Naive thymus-derived CD4-positive, alpha-beta T cell (primary cell): Measurements from ENCODE around the gene IRF8. TPM values are rescaled to one million over a fixed set of nuclear protein-coding genes. Genes with fewer than 3 reads are reported as not detected.

Source experiments
- ATAC-seq: fragments of 150-1000 bp; cut with Tn5 transposase; 2 replicates; pipeline ENCODE4 v1.10.0; 2021; ENCODE audit warnings: mild to moderate bottlenecking, moderate library complexity
- CTCF ChIA-PET: fragments of 350-600 bp; sonication (Branson Sonifier 250); formaldehyde crosslinking; loops from one replicate; lab custom pipeline; 2021; ENCODE audit warnings: antibody characterized with exemption; lab: Charles Lee
- POLR2A ChIA-PET: fragments of 350-600 bp; sonication (Branson Sonifier 250); formaldehyde crosslinking; loops from one replicate; lab custom pipeline; 2021; ENCODE audit warnings: antibody characterized with exemption, inconsistent platforms; lab: Charles Lee
- DNase-seq, 9 donors: peaks; one replicate each; pipeline versions ENCODE4 v3.0.0 to v3.0.0-alpha.2; 2020 to 2022; ENCODE audit warnings: mixed read lengths in 1 of 9
- H3K27ac ChIP-seq: one replicate; pipeline ENCODE4 v1.7.0; 2013; ENCODE audit warnings: mild to moderate bottlenecking, low read depth, low read length, moderate library complexity
- H3K27me3 ChIP-seq, 2 donors: one replicate each; pipeline ENCODE4 v1.7.0; 2013; ENCODE audit warnings: low read length in 2 of 2, mild to moderate bottlenecking in 2 of 2, moderate library complexity in 2 of 2; ENCODE audit not compliant: control insufficient read depth in 2 of 2, insufficient read depth in 2 of 2
- H3K36me3 ChIP-seq, 3 experiments: 1 replicate in 2 of 3; 2 replicates in 1 of 3; pipeline ENCODE4 v1.7.0; 2013; ENCODE audit warnings: low read length in 3 of 3, mild to moderate bottlenecking in 3 of 3, moderate library complexity in 1 of 3; ENCODE audit not compliant: insufficient read depth in 3 of 3, control insufficient read depth in 2 of 3
- H3K4me1 ChIP-seq, 2 donors: one replicate each; pipeline ENCODE4 v1.7.0; 2013; ENCODE audit warnings: low read length in 2 of 2, mild to moderate bottlenecking in 2 of 2, moderate library complexity in 1 of 2; ENCODE audit not compliant: control insufficient read depth in 2 of 2, insufficient read depth in 2 of 2
- H3K4me3 ChIP-seq: 2 replicates; pipeline ENCODE4 v1.7.0; 2013; ENCODE audit warnings: mild to moderate bottlenecking, low read length
- H3K9me3 ChIP-seq, 3 experiments: 1 replicate in 2 of 3; 2 replicates in 1 of 3; pipeline ENCODE4 v1.7.0; 2013; ENCODE audit warnings: low read length in 3 of 3; ENCODE audit not compliant: control insufficient read depth in 2 of 3
- H3K27ac Mint-ChIP-seq, 9 donors: one replicate each; pipeline ENCODE4 v1.8.0; 2020 to 2022; ENCODE audit warnings: mixed read lengths in 9 of 9, mild to moderate bottlenecking in 8 of 9, moderate library complexity in 5 of 9, inconsistent platforms in 2 of 9
- H3K27me3 Mint-ChIP-seq, 5 donors: one replicate each; pipeline ENCODE4 v1.8.0; 2021 to 2022; ENCODE audit warnings: mixed read lengths in 5 of 5, mild to moderate bottlenecking in 1 of 5
- H3K36me3 Mint-ChIP-seq, 5 donors: one replicate each; pipeline ENCODE4 v1.8.0; 2020 to 2022; ENCODE audit warnings: mixed read lengths in 5 of 5, mild to moderate bottlenecking in 3 of 5, inconsistent platforms in 1 of 5
- H3K4me1 Mint-ChIP-seq, 7 donors: one replicate each; pipeline ENCODE4 v1.8.0; 2020 to 2022; ENCODE audit warnings: mixed read lengths in 7 of 7, mild to moderate bottlenecking in 3 of 7, inconsistent platforms in 1 of 7
- H3K4me3 Mint-ChIP-seq, 10 donors: one replicate each; pipeline ENCODE4 v1.8.0; 2020 to 2022; ENCODE audit warnings: mild to moderate bottlenecking in 10 of 10, mixed read lengths in 10 of 10, moderate library complexity in 6 of 10, inconsistent platforms in 2 of 10
- H3K9me3 Mint-ChIP-seq, 11 donors: one replicate each; pipeline ENCODE4 v1.8.0; 2020 to 2022; ENCODE audit warnings: mixed read lengths in 11 of 11, mild to moderate bottlenecking in 4 of 11, inconsistent platforms in 1 of 11, moderate library complexity in 1 of 11
- intact Hi-C, 2 donors: fragments of 100-400 bp; cut with micrococcal nuclease; formaldehyde crosslinking; loops; one replicate each; pipeline ENCODE4 v1.15.1; 2023
- polyA plus RNA-seq, 2 donors: library from polyadenylated mRNA; unstranded; fragments of 300-500 nt; fragmentation: Illumina TruSeq; gene quantifications; one replicate each; pipeline ENCODE4 v1.2.3, GENCODE V29; 2021
- total RNA-seq, 6 experiments: library from RNA in 5 of 6; stranded (reverse) in 5 of 6; gene quantifications; 1 replicate in 5 of 6; 2 replicates in 1 of 6; pipeline ENCODE4 v1.2.3 and lab custom pipeline; 2021 to 2026

The IRF8 gene
- total and polyA plus RNA-seq, 7 experiments from 2014 or later: 3.5 to 105 (median 6.4) TPM

- H3K27me3 Mint-ChIP-seq: peaks cover 0 to 55% (median 5%) of the 10 kb centered on the region in 5 donors
- Histone ChIP-seq H3K36me3 (no peaks in the 10 kb centered on the region), H3K4me1 (no peaks in the 10 kb centered on the region), H3K27ac (no peak overlapping the region), H3K9me3 (no peaks in the 10 kb centered on the region), H3K27me3 (no peaks in the 10 kb centered on the region), H3K4me3 (no peak overlapping the region)
- peaks cover 0 to 2% (median 0%) of the 10 kb centered on the region in 11 donors for H3K9me3 Mint-ChIP-seq
- intact Hi-C loops: no loop called here
- DNase-seq (no peak), ATAC-seq (no peak)
- CTCF ChIA-PET: no interaction called here
- peaks cover 0 to 11% (median 0%) of the 10 kb centered on the region in 7 donors for H3K4me1 Mint-ChIP-seq
- POLR2A ChIA-PET: no interaction called here
- no peak overlapping the region for H3K4me3 Mint-ChIP-seq
- H3K36me3 Mint-ChIP-seq: no peaks in the 10 kb centered on the region
- H3K27ac Mint-ChIP-seq: no peak overlapping the region
These were observed 17.5 kb upstream of the IRF8 start for GRCh38 chr16:85881436-85881835.

GRCh38 chr16:85882181-85882810 lies 16.7 kb upstream of the IRF8 start:
- Histone ChIP-seq H3K27ac (no peak overlapping the region), H3K4me1 (no peaks in the 10 kb centered on the region), H3K36me3 (no peaks in the 10 kb centered on the region), H3K27me3 (no peaks in the 10 kb centered on the region), H3K4me3 (no peak overlapping the region), H3K9me3 (no peaks in the 10 kb centered on the region)
- no peaks in the 10 kb centered on the region for H3K36me3 Mint-ChIP-seq
- DNase-seq (no peak), ATAC-seq (no peak)
- H3K9me3 Mint-ChIP-seq: peaks cover 0 to 2% (median 0%) of the 10 kb centered on the region in 11 donors
- peaks cover 0 to 11% (median 0%) of the 10 kb centered on the region in 7 donors for H3K4me1 Mint-ChIP-seq
- H3K4me3 Mint-ChIP-seq: no peak overlapping the region
- ChIA-PET POLR2A (no interaction called here), CTCF (no interaction called here)
- H3K27ac Mint-ChIP-seq: no peak overlapping the region
- H3K27me3 Mint-ChIP-seq: peaks cover 0 to 57% (median 5%) of the 10 kb centered on the region in 5 donors
- intact Hi-C loops: no loop called here

- DNase-seq (no peak), ATAC-seq (no peak)
- peak overlapping the region in 1 of 9 donors; percentile 23 for H3K27ac Mint-ChIP-seq
- H3K27ac ChIP-seq: no peak overlapping the region
- POLR2A ChIA-PET: no interaction called here
- no peaks in the 10 kb centered on the region for H3K27me3 ChIP-seq
- H3K4me3 Mint-ChIP-seq: no peak overlapping the region
- H3K9me3 Mint-ChIP-seq: no peaks in the 10 kb centered on the region
- H3K36me3 ChIP-seq: no peaks in the 10 kb centered on the region
- peaks cover 0 to 61% (median 5%) of the 10 kb centered on the region in 5 donors for H3K27me3 Mint-ChIP-seq
- H3K4me1 Mint-ChIP-seq: peaks cover 0 to 18% (median 3%) of the 10 kb centered on the region in 7 donors
- no peaks in the 10 kb centered on the region for H3K4me1 ChIP-seq
- intact Hi-C loops: no loop called here
- no peaks in the 10 kb centered on the region for H3K36me3 Mint-ChIP-seq
- no peaks in the 10 kb centered on the region for H3K9me3 ChIP-seq
- CTCF ChIA-PET: no interaction called here
- no peak overlapping the region for H3K4me3 ChIP-seq
These were observed 15.1 kb upstream of the IRF8 start for GRCh38 chr16:85883813-85884212.

GRCh38 chr16:85884808-85885463 lies 14.0 kb upstream of the IRF8 start:
- CTCF ChIA-PET: no interaction called here

GRCh38 chr16:85885537-85885936 lies 13.4 kb upstream of the IRF8 start:
- no peak overlapping the region for H3K4me3 ChIP-seq
- H3K9me3 Mint-ChIP-seq: no peaks in the 10 kb centered on the region
- peaks cover 0 to 8% of the 10 kb centered on the region in 2 donors for H3K4me1 ChIP-seq
- intact Hi-C loops: no loop called here
- peaks cover 0 to 48% (median 5%) of the 10 kb centered on the region in 5 donors for H3K27me3 Mint-ChIP-seq
- no peaks in the 10 kb centered on the region for H3K9me3 ChIP-seq
- no peaks in the 10 kb centered on the region for H3K36me3 ChIP-seq
- no peaks in the 10 kb centered on the region for H3K36me3 Mint-ChIP-seq
- DNase-seq (no peak), ATAC-seq (no peak)
- ChIA-PET POLR2A (no interaction called here), CTCF (no interaction called here)
- no peak overlapping the region for H3K4me3 Mint-ChIP-seq
- H3K4me1 Mint-ChIP-seq: peaks cover 0 to 22% (median 10%) of the 10 kb centered on the region in 7 donors
- no peaks in the 10 kb centered on the region for H3K27me3 ChIP-seq
- no peak overlapping the region for H3K27ac Mint-ChIP-seq
- H3K27ac ChIP-seq: no peak overlapping the region

More at GRCh38 chr16:85884808-85885463, 14.0 kb upstream of the IRF8 start:
- peaks cover 0 to 54% (median 5%) of the 10 kb centered on the region in 5 donors for H3K27me3 Mint-ChIP-seq
- Histone ChIP-seq H3K4me3 (no peak overlapping the region), H3K27ac (no peak overlapping the region), H3K4me1 (peaks cover 0 to 8% of the 10 kb centered on the region in 2 donors), H3K9me3 (no peaks in the 10 kb centered on the region), H3K36me3 (no peaks in the 10 kb centered on the region), H3K27me3 (no peaks in the 10 kb centered on the region)
- intact Hi-C loops: no loop called here
- no peak for DNase-seq
- no peak overlapping the region for H3K27ac Mint-ChIP-seq
- no peaks in the 10 kb centered on the region for H3K9me3 Mint-ChIP-seq
- H3K36me3 Mint-ChIP-seq: no peaks in the 10 kb centered on the region
- POLR2A ChIA-PET: no interaction called here
- ATAC-seq: no peak
- peaks cover 0 to 26% (median 10%) of the 10 kb centered on the region in 7 donors for H3K4me1 Mint-ChIP-seq
- H3K4me3 Mint-ChIP-seq: no peak overlapping the region

- DNase-seq: peak in 1 of 9 donors; percentile 31
- ChIA-PET CTCF (no interaction called here), POLR2A (no interaction called here)
- Histone ChIP-seq H3K36me3 (no peaks in the 10 kb centered on the region), H3K4me3 (no peak overlapping the region), H3K4me1 (peaks cover 0 to 8% of the 10 kb centered on the region in 2 donors), H3K9me3 (no peaks in the 10 kb centered on the region), H3K27ac (no peak overlapping the region), H3K27me3 (no peaks in the 10 kb centered on the region)
- H3K36me3 Mint-ChIP-seq: no peaks in the 10 kb centered on the region
- intact Hi-C loops: loop anchor here in 1 of 2 donors (2.0 kb wide), 1 partner anchor 14 kb away; no protein-coding TSS in a partner anchor
- peaks cover 0 to 16% (median 10%) of the 10 kb centered on the region in 7 donors for H3K4me1 Mint-ChIP-seq
- ATAC-seq: peak; percentile 90
- peak overlapping the region in 2 of 9 donors; percentile 26 to 44 for H3K27ac Mint-ChIP-seq
- H3K27me3 Mint-ChIP-seq: peaks cover 0 to 33% (median 5%) of the 10 kb centered on the region in 5 donors
- H3K9me3 Mint-ChIP-seq: no peaks in the 10 kb centered on the region
- peak overlapping the region in 1 of 10 donors; percentile 29 for H3K4me3 Mint-ChIP-seq
These were observed 10.3 kb upstream of the IRF8 start for GRCh38 chr16:85888405-85889331.
